ENCODE measurements around the gene ATP2B1.

ATP2B1 gene

DNA sequence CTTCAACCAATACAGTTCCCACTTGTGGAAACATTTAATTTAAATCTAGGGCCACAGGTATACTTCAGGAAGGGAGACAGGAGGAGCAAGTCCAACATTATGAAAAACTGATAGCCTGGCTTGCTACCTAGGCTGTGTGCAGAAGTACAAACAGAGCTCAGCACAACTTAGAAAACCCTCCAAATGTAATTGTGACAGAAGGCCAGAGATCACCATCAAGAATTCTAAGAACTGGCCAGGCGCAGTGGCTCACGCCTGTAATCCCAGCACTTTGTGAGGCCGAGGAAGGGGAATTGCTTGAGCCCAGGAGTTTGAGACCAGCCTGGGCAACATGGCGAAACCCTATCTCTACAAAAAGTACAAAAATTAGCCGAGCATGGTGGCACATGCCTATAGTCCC, 14.1 kb downstream of the ATP2B1 start:
- peaks cover 0 to 34% of the 10 kb centered on the region in 2 donors for H3K4me1 ChIP-seq (ENCODE audit: control insufficient read depth in 1 of 2, insufficient read depth in 2 of 2, low read length in 2 of 2)
- no peak overlapping the region for H3K27ac ChIP-seq (ENCODE audit: low read depth, low read length)
- no peak overlapping the region for H3K4me3 ChIP-seq (ENCODE audit: low read depth in 1 of 2, low read length in 2 of 2)

GRCh38 chr12:89693639-89694202, 14.9 kb downstream of the ATP2B1 start:
- Histone ChIP-seq H3K36me3 (ENCODE audit: control insufficient read depth in 1 of 2, insufficient read depth in 2 of 2, low read length in 2 of 2) (no peaks in the 10 kb centered on the region), H3K4me1 (ENCODE audit: control insufficient read depth in 1 of 2, insufficient read depth in 2 of 2, low read length in 2 of 2) (peaks cover 0 to 34% of the 10 kb centered on the region in 2 donors), H3K9me3 (ENCODE audit: control insufficient read depth in 1 of 2, low read length in 2 of 2) (no peaks in the 10 kb centered on the region), H3K4me3 (ENCODE audit: low read depth in 1 of 2, low read length in 2 of 2) (no peak overlapping the region), H3K27me3 (ENCODE audit: control insufficient read depth in 1 of 2, insufficient read depth in 2 of 2, low read length in 2 of 2) (no peaks in the 10 kb centered on the region), H3K27ac (ENCODE audit: low read depth, low read length) (no peak overlapping the region), H3K9ac (ENCODE audit: low read depth in 1 of 2, low read length in 2 of 2) (no peak overlapping the region)

More for the DNA sequence above, 14.1 kb downstream of the ATP2B1 start:
- Histone ChIP-seq H3K36me3 (ENCODE audit: control insufficient read depth in 1 of 2, insufficient read depth in 2 of 2, low read length in 2 of 2) (no peaks in the 10 kb centered on the region), H3K9ac (ENCODE audit: low read depth in 1 of 2, low read length in 2 of 2) (no peak overlapping the region), H3K9me3 (ENCODE audit: control insufficient read depth in 1 of 2, low read length in 2 of 2) (no peaks in the 10 kb centered on the region), H3K27me3 (ENCODE audit: control insufficient read depth in 1 of 2, insufficient read depth in 2 of 2, low read length in 2 of 2) (no peaks in the 10 kb centered on the region)

GRCh38 chr12:89692439-89692838, 16.2 kb downstream of the ATP2B1 start:
- H3K27ac ChIP-seq (ENCODE audit: low read depth, low read length), result no peak overlapping the region
- no peaks in the 10 kb centered on the region for H3K27me3 ChIP-seq (ENCODE audit: control insufficient read depth in 1 of 2, insufficient read depth in 2 of 2, low read length in 2 of 2)
- no peak overlapping the region for H3K4me3 ChIP-seq (ENCODE audit: low read depth in 1 of 2, low read length in 2 of 2)
- H3K4me1 ChIP-seq (ENCODE audit: control insufficient read depth in 1 of 2, insufficient read depth in 2 of 2, low read length in 2 of 2), result peaks cover 0 to 40% of the 10 kb centered on the region in 2 donors
- no peaks in the 10 kb centered on the region for H3K9me3 ChIP-seq (ENCODE audit: control insufficient read depth in 1 of 2, low read length in 2 of 2)
- no peaks in the 10 kb centered on the region for H3K36me3 ChIP-seq (ENCODE audit: control insufficient read depth in 1 of 2, insufficient read depth in 2 of 2, low read length in 2 of 2)
- no peak overlapping the region for H3K9ac ChIP-seq (ENCODE audit: low read depth in 1 of 2, low read length in 2 of 2)

GRCh38 chr12:89691659-89692058, 17.0 kb downstream of the ATP2B1 start:
- H3K36me3 ChIP-seq (ENCODE audit: control insufficient read depth in 1 of 2, insufficient read depth in 2 of 2, low read length in 2 of 2), result no peaks in the 10 kb centered on the region
- no peak overlapping the region for H3K9ac ChIP-seq (ENCODE audit: low read depth in 1 of 2, low read length in 2 of 2)
- no peak overlapping the region for H3K4me3 ChIP-seq (ENCODE audit: low read depth in 1 of 2, low read length in 2 of 2)
- H3K9me3 ChIP-seq (ENCODE audit: control insufficient read depth in 1 of 2, low read length in 2 of 2), result no peaks in the 10 kb centered on the region
- no peak overlapping the region for H3K27ac ChIP-seq (ENCODE audit: low read depth, low read length)
- H3K27me3 ChIP-seq (ENCODE audit: control insufficient read depth in 1 of 2, insufficient read depth in 2 of 2, low read length in 2 of 2), result no peaks in the 10 kb centered on the region
- peaks cover 0 to 42% of the 10 kb centered on the region in 2 donors for H3K4me1 ChIP-seq (ENCODE audit: control insufficient read depth in 1 of 2, insufficient read depth in 2 of 2, low read length in 2 of 2)

DNA sequence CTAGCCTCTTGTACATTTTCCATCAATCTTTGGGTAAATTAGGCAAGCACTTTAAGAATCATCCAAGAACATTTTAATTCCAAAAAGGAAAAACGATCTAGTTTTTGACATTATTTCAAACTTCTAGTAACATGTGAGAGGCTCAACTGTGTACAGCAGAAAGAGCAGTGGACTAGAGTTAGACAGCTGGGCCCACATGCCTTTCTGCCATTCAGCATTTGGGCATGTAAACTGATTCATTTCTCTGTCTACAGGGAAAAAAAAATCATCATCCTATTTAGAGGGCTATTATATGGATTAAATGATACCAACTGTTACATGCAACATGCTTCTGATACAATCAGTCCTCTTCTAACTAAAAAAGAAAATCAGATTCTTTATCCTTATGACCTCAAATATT, 17.7 kb downstream of the ATP2B1 start:
- H3K36me3 ChIP-seq (ENCODE audit: control insufficient read depth in 1 of 2, insufficient read depth in 2 of 2, low read length in 2 of 2), result no peaks in the 10 kb centered on the region
- no peaks in the 10 kb centered on the region for H3K27me3 ChIP-seq (ENCODE audit: control insufficient read depth in 1 of 2, insufficient read depth in 2 of 2, low read length in 2 of 2)
- H3K9me3 ChIP-seq (ENCODE audit: control insufficient read depth in 1 of 2, low read length in 2 of 2), result no peaks in the 10 kb centered on the region
- peaks cover 0 to 39% of the 10 kb centered on the region in 2 donors for H3K4me1 ChIP-seq (ENCODE audit: control insufficient read depth in 1 of 2, insufficient read depth in 2 of 2, low read length in 2 of 2)
- no peak overlapping the region for H3K27ac ChIP-seq (ENCODE audit: low read depth, low read length)
- no peak overlapping the region for H3K9ac ChIP-seq (ENCODE audit: low read depth in 1 of 2, low read length in 2 of 2)
- H3K4me3 ChIP-seq (ENCODE audit: low read depth in 1 of 2, low read length in 2 of 2), result no peak overlapping the region

DNA sequence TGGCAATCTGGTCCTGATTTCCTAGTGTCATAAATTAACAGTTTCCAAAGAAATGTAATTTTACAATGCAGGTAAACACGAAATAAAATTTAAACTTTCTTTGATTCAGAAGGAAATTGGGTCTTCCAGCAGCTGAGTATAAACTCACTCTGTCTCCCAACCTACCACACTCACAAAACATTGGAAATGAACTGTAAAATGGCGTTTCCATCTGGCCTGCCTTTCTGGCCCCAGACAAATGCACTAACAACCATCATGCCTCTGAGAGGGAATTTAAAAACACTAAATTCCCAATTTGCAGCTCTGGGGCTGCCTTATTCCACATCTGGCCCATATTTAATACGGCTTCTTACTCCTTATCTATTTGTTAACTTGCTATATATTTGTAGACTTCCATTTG, 19.3 kb downstream of the ATP2B1 start:
- Histone ChIP-seq H3K4me3 (ENCODE audit: low read depth in 1 of 2, low read length in 2 of 2) (no peak overlapping the region), H3K27ac (ENCODE audit: low read depth, low read length) (no peak overlapping the region), H3K27me3 (ENCODE audit: control insufficient read depth in 1 of 2, insufficient read depth in 2 of 2, low read length in 2 of 2) (no peaks in the 10 kb centered on the region), H3K4me1 (ENCODE audit: control insufficient read depth in 1 of 2, insufficient read depth in 2 of 2, low read length in 2 of 2) (peaks cover 0 to 37% of the 10 kb centered on the region in 2 donors), H3K36me3 (ENCODE audit: control insufficient read depth in 1 of 2, insufficient read depth in 2 of 2, low read length in 2 of 2) (no peaks in the 10 kb centered on the region), H3K9ac (ENCODE audit: low read depth in 1 of 2, low read length in 2 of 2) (no peak overlapping the region), H3K9me3 (ENCODE audit: control insufficient read depth in 1 of 2, low read length in 2 of 2) (no peaks in the 10 kb centered on the region)

DNA sequence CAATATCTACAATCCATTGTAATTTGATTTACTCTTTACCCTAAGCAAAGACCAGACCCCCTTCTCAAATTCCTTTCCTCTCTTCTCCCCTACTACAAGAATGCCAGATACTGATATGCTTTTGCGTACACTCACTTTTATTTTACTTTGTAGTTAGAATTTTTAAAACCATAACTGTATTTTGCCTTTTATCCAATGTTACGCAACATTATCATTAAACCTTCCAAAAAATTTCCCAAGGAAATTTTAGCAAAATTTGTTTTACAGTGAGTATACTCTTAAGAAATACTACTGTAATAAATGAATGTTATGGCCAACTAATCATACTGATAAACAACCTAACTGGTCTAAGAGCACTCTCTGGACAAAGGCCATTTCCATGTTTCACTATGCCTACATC, 22.3 kb downstream of the ATP2B1 start:
- H3K4me3 ChIP-seq (ENCODE audit: low read depth in 1 of 2, low read length in 2 of 2), result no peak overlapping the region
- no peak overlapping the region for H3K27ac ChIP-seq (ENCODE audit: low read depth, low read length)
- H3K27me3 ChIP-seq (ENCODE audit: control insufficient read depth in 1 of 2, insufficient read depth in 2 of 2, low read length in 2 of 2), result no peaks in the 10 kb centered on the region
- H3K9ac ChIP-seq (ENCODE audit: low read depth in 1 of 2, low read length in 2 of 2), result no peak overlapping the region
- H3K4me1 ChIP-seq (ENCODE audit: control insufficient read depth in 1 of 2, insufficient read depth in 2 of 2, low read length in 2 of 2), result peaks cover 0 to 18% of the 10 kb centered on the region in 2 donors
- H3K9me3 ChIP-seq (ENCODE audit: control insufficient read depth in 1 of 2, low read length in 2 of 2), result peaks cover 6 to 13% of the 10 kb centered on the region in 2 donors
- no peaks in the 10 kb centered on the region for H3K36me3 ChIP-seq (ENCODE audit: control insufficient read depth in 1 of 2, insufficient read depth in 2 of 2, low read length in 2 of 2)

GRCh38 chr12:89685363-89685972, 23.2 kb downstream of the ATP2B1 start:
- Histone ChIP-seq H3K27me3 (ENCODE audit: control insufficient read depth in 1 of 2, insufficient read depth in 2 of 2, low read length in 2 of 2) (no peaks in the 10 kb centered on the region), H3K27ac (ENCODE audit: low read depth, low read length) (no peak overlapping the region), H3K36me3 (ENCODE audit: control insufficient read depth in 1 of 2, insufficient read depth in 2 of 2, low read length in 2 of 2) (no peaks in the 10 kb centered on the region), H3K9me3 (ENCODE audit: control insufficient read depth in 1 of 2, low read length in 2 of 2) (peaks cover 6 to 19% of the 10 kb centered on the region in 2 donors), H3K4me3 (ENCODE audit: low read depth in 1 of 2, low read length in 2 of 2) (no peak overlapping the region), H3K4me1 (ENCODE audit: control insufficient read depth in 1 of 2, insufficient read depth in 2 of 2, low read length in 2 of 2) (peaks cover 0 to 12% of the 10 kb centered on the region in 2 donors), H3K9ac (ENCODE audit: low read depth in 1 of 2, low read length in 2 of 2) (no peak overlapping the region)

DNA sequence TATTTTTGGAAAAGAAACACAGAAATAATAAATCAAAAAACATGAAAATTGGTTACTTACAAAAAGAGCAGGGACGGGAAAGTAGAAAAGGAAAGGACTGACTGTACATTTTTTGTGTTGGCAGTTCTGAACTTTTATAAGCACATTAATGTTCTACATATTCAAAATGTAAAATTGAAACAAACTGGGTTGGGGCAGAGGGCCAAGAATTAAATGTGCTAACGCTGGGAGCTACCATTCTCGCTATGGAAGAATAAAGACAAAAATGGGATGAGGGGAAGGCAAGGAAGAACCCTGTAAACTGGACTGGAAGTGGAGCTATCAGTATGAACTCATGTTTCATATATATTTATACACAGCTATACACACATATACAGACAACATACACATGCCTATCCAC, 24.5 kb downstream of the ATP2B1 start:
- peaks cover 0 to 12% of the 10 kb centered on the region in 2 donors for H3K4me1 ChIP-seq (ENCODE audit: control insufficient read depth in 1 of 2, insufficient read depth in 2 of 2, low read length in 2 of 2)
- no peak overlapping the region for H3K4me3 ChIP-seq (ENCODE audit: low read depth in 1 of 2, low read length in 2 of 2)
- peaks cover 6 to 20% of the 10 kb centered on the region in 2 donors for H3K9me3 ChIP-seq (ENCODE audit: control insufficient read depth in 1 of 2, low read length in 2 of 2)
- no peaks in the 10 kb centered on the region for H3K36me3 ChIP-seq (ENCODE audit: control insufficient read depth in 1 of 2, insufficient read depth in 2 of 2, low read length in 2 of 2)
- H3K27ac ChIP-seq (ENCODE audit: low read depth, low read length), result no peak overlapping the region
- H3K27me3 ChIP-seq (ENCODE audit: control insufficient read depth in 1 of 2, insufficient read depth in 2 of 2, low read length in 2 of 2), result no peaks in the 10 kb centered on the region
- H3K9ac ChIP-seq (ENCODE audit: low read depth in 1 of 2, low read length in 2 of 2), result no peak overlapping the region

DNA sequence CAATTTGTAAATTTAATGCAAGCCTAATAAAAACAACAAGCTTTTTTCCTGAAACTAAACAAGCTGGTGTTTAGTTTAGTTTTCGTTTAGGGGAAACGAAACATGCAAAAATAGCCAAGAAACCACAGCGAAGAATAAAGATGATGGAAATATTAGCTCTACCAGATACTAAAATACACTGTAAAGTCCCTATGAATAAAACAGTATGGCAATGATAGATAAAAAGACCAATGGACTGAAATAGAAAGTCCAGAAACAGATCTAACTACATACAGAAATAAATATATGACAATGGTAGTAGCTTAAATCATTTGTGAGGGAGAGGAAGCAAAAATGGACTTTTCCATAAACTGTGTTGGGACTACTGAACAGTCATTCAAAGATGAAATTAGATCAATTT, 26.4 kb downstream of the ATP2B1 start:
- Histone ChIP-seq H3K9me3 (ENCODE audit: control insufficient read depth in 1 of 2, low read length in 2 of 2) (peaks cover 6 to 20% of the 10 kb centered on the region in 2 donors), H3K9ac (ENCODE audit: low read depth in 1 of 2, low read length in 2 of 2) (no peak overlapping the region), H3K27ac (ENCODE audit: low read depth, low read length) (no peak overlapping the region), H3K4me3 (ENCODE audit: low read depth in 1 of 2, low read length in 2 of 2) (no peak overlapping the region), H3K27me3 (ENCODE audit: control insufficient read depth in 1 of 2, insufficient read depth in 2 of 2, low read length in 2 of 2) (no peaks in the 10 kb centered on the region), H3K36me3 (ENCODE audit: control insufficient read depth in 1 of 2, insufficient read depth in 2 of 2, low read length in 2 of 2) (no peaks in the 10 kb centered on the region), H3K4me1 (ENCODE audit: control insufficient read depth in 1 of 2, insufficient read depth in 2 of 2, low read length in 2 of 2) (peaks cover 0 to 18% of the 10 kb centered on the region in 2 donors)

All from duodenal mucosa (tissue), 2 donors.